DMS79 treated with DMSO at 0.1 percent for 48 hours (cell line): ENCODE results near the gene STK17B.

Experiments
- DNase-seq: peaks from one replicate; lab custom pipeline; 2025; lab: John Stamatoyannopoulos, UW

STK17B gene

GRCh38 chr2:196155575-196155974, 15.8 kb downstream of the STK17B start:
- DNase-seq: no peak

- DNase-seq: no peak
These were observed 17.9 kb downstream of the STK17B start for GRCh38 chr2:196153480-196153879.

- DNase-seq: no peak
These were observed 21.4 kb downstream of the STK17B start for GRCh38 chr2:196149948-196150347.

- DNase-seq: no peak
These were observed 22.6 kb downstream of the STK17B start for GRCh38 chr2:196148736-196149135.

GRCh38 chr2:196145256-196145655, 26.1 kb downstream of the STK17B start:
- DNase-seq: no peak

GRCh38 chr2:196144513-196145126, 26.8 kb downstream of the STK17B start:
- no peak for DNase-seq

GRCh38 chr2:196143730-196144131, 27.6 kb downstream of the STK17B start:
- no peak for DNase-seq

- no peak for DNase-seq
These were observed 28.6 kb downstream of the STK17B start for GRCh38 chr2:196142825-196143224.

GRCh38 chr2:196140213-196140612, 31.2 kb downstream of the STK17B start:
- DNase-seq: no peak

GRCh38 chr2:196137271-196137670, 34.1 kb downstream of the STK17B start:
- DNase-seq: no peak

GRCh38 chr2:196136151-196136550, 35.2 kb downstream of the STK17B start:
- DNase-seq: no peak

- no peak for DNase-seq
These were observed 39.1 kb downstream of the STK17B start for GRCh38 chr2:196131949-196132925.

GRCh38 chr2:196131384-196131937, 39.9 kb downstream of the STK17B start:
- no peak for DNase-seq

- DNase-seq: no peak
These were observed 41.1 kb downstream of the STK17B start for GRCh38 chr2:196130039-196130825.

GRCh38 chr2:196128749-196129148, 42.6 kb downstream of the STK17B start:
- DNase-seq: no peak

- DNase-seq: no peak
These were observed 45.8 kb downstream of the STK17B start for GRCh38 chr2:196125596-196125995.

- no peak for DNase-seq
These were observed 47.6 kb downstream of the STK17B start for GRCh38 chr2:196123679-196124373.

GRCh38 chr2:196119926-196120325, 51.5 kb downstream of the STK17B start:
- DNase-seq: no peak

- no peak for DNase-seq
These were observed 54.1 kb downstream of the STK17B start for GRCh38 chr2:196117214-196117705.

GRCh38 chr2:196113061-196113974, 58.1 kb downstream of the STK17B start:
- no peak for DNase-seq
